Body of pancreas (tissue), 4 donors: ENCODE measurements around the gene DCUN1D1. TPM values are rescaled to one million over a fixed set of nuclear protein-coding genes. Genes with fewer than 3 reads are reported as not detected.
A peak's percentile ranks its signal among the peaks of the same experiment; 100 is the strongest.

Experiments
- ATAC-seq: fragments of 150-250 bp; one replicate; pipeline ENCODE4 v1.9.1; 2016
- DNase-seq, 4 donors: peaks; one replicate each; pipeline ENCODE4 v3.0.0-alpha.2; 2019
- H3K27ac ChIP-seq, 4 donors: fragments of 200-600 bp; sonication (generic); 1 replicate in 3 of 4; 2 replicates in 1 of 4; pipeline versions ENCODE4 v1.5.1 to v1.6.1; 2016 to 2019; ENCODE audit warnings: mild to moderate bottlenecking in 1 of 4, mixed read lengths in 1 of 4, moderate library complexity in 1 of 4
- H3K27me3 ChIP-seq, 2 donors: fragments of 200-600 bp; sonication (generic); one replicate each; pipeline ENCODE4 v1.6.0; 2016; ENCODE audit warnings: mild to moderate bottlenecking in 1 of 2
- H3K36me3 ChIP-seq, 2 donors: fragments of 200-600 bp; sonication (generic); replicated peaks in 1 of 2; 2 replicates each; pipeline ENCODE4 v1.5.1; 2016; ENCODE audit warnings: low read depth in 2 of 2; ENCODE audit not compliant: insufficient read depth in 1 of 2
- H3K4me1 ChIP-seq: fragments of 200-600 bp; sonication (generic); one replicate; pipeline ENCODE4 v1.6.0; 2016
- H3K4me3 ChIP-seq, 2 donors: fragments of 200-600 bp; sonication (generic); 1 replicate in 1 of 2; 2 replicates in 1 of 2; pipeline ENCODE4 v1.5.1; 2016 to 2019
- H3K9me3 ChIP-seq, 3 donors: fragments of 200-600 bp; sonication (generic); 1 replicate in 2 of 3; 2 replicates in 1 of 3; pipeline ENCODE4 v1.5.1; 2016
- CTCF ChIP-seq, 7 experiments: fragments of 450-650 bp in 4 of 7; fragments of 200-600 bp in 3 of 7; sonication (generic) in 3 of 7; IDR thresholded peaks; one replicate each; pipeline ENCODE4 v1.5.1; 2016 to 2019; ENCODE audit warnings: antibody characterized with exemption in 7 of 7
- POLR2A ChIP-seq, 3 donors: fragments of 450-650 bp; IDR thresholded peaks; one replicate each; pipeline ENCODE4 v1.6.1; 2016; ENCODE audit warnings: antibody characterized with exemption in 3 of 3, mild to moderate bottlenecking in 2 of 3
- WGBS, 2 donors: methylation state at CpG; one replicate each; pipeline ENCODE4 v1.1.5; 2017; 5-methylcytosine and 5-hydroxymethylcytosine counted together
- intact Hi-C: fragments of 100-400 bp; cut with DNase I; formaldehyde crosslinking; loops from one replicate; pipeline ENCODE4 v1.15.1; 2023
- total RNA-seq, 2 donors: library from RNA; depleted of rRNA; stranded (reverse); fragments of >200 nt; gene quantifications; one replicate each; pipeline ENCODE4 v1.1.0, GENCODE V29; 2016

DCUN1D1 gene
- 10 to 100 TPM in 1 of 2 donors, 1 to 10 TPM in 1; 4.6 to 10.9 TPM for total RNA-seq

GRCh38 chr3:182980204-182981037 is at the start of gene DCUN1D1:
TSS of gene DCUN1D1 (minus strand) at chr3:182980538. CDS start at chr3:182980489, 49 bp downstream.
- WGBS, 2 donors: 0% methylated on average over 2 to 73 of the region's 106 CpGs
- Histone ChIP-seq H3K4me1 (peaks cover 21% of the 10 kb centered on the region), H3K4me3 (peak within 1 kb of the TSS; percentile 88 to 95), H3K27me3 (no peaks in the 10 kb centered on the region), H3K36me3 (no peaks in the 10 kb centered on the region), H3K27ac (peak within 1 kb of the TSS; percentile 60 to 90 (median 74)), H3K9me3 (no peaks in the 10 kb centered on the region)
- DNase-seq (peak; percentile 90 to 94 (median 92)), ATAC-seq (peak; percentile 98)
- TF ChIP-seq CTCF (IDR thresholded peaks at IDR 0.05) (peak in 1 of 7 experiments; percentile 18), POLR2A (IDR thresholded peaks at IDR 0.05) (peak; percentile 48 to 61 (median 57))
- intact Hi-C loops: no loop called here

- WGBS, 2 donors: 72 to 96% methylated on average over 3 of the region's 3 CpGs
- no peak for TF ChIP-seq POLR2A (IDR thresholded peaks at IDR 0.05)
- TF ChIP-seq CTCF (IDR thresholded peaks at IDR 0.05): no peak
- Histone ChIP-seq H3K27ac (no peak overlapping the region), H3K9me3 (no peaks in the 10 kb centered on the region), H3K4me1 (peaks cover 6% of the 10 kb centered on the region), H3K27me3 (no peaks in the 10 kb centered on the region), H3K36me3 (peaks cover 0 to 29% of the 10 kb centered on the region in 2 donors), H3K4me3 (no peak overlapping the region)
- ATAC-seq (no peak), DNase-seq (no peak)
- intact Hi-C loops: no loop called here
These were observed 48.1 kb upstream of the DCUN1D1 start for GRCh38 chr3:183028416-183028815.

- peaks cover 0 to 22% of the 10 kb centered on the region in 2 donors for H3K36me3 ChIP-seq
- H3K4me1 ChIP-seq: peaks cover 13% of the 10 kb centered on the region
- DNase-seq (no peak), ATAC-seq (no peak)
- H3K9me3 ChIP-seq: no peaks in the 10 kb centered on the region
- no peak overlapping the region for H3K4me3 ChIP-seq
- H3K27me3 ChIP-seq: no peaks in the 10 kb centered on the region
- TF ChIP-seq CTCF (IDR thresholded peaks at IDR 0.05): no peak
- TF ChIP-seq POLR2A (IDR thresholded peaks at IDR 0.05): no peak
- WGBS, 2 donors: 95 to 100% methylated on average over 1 of the region's 1 CpG
- no peak overlapping the region for H3K27ac ChIP-seq
- intact Hi-C loops: no loop called here
These were observed 46.9 kb upstream of the DCUN1D1 start for GRCh38 chr3:183027276-183027675.

GRCh38 chr3:183022936-183023516 is 42.7 kb upstream of the DCUN1D1 start:
- Histone ChIP-seq H3K4me1 (peaks cover 13% of the 10 kb centered on the region), H3K27ac (no peak overlapping the region), H3K9me3 (no peaks in the 10 kb centered on the region), H3K36me3 (peaks cover 12 to 21% of the 10 kb centered on the region in 2 donors), H3K27me3 (no peaks in the 10 kb centered on the region), H3K4me3 (no peak overlapping the region)
- ATAC-seq (peak; percentile 30), DNase-seq (no peak)
- intact Hi-C loops: no loop called here
- WGBS, 2 donors: 29 to 31% methylated on average over 3 of the region's 3 CpGs
- no peak for TF ChIP-seq POLR2A (IDR thresholded peaks at IDR 0.05)
- no peak for TF ChIP-seq CTCF (IDR thresholded peaks at IDR 0.05)
